Adrenal gland (tissue), 5 donors: ENCODE measurements around the gene ZGRF1.

Experiments used
- POLR2A ChIP-seq, 2 donors: fragments of 450-650 bp; IDR thresholded peaks; one replicate each; pipeline ENCODE4 v1.6.1; 2017; ENCODE audit warnings: antibody characterized with exemption in 2 of 2, mild to moderate bottlenecking in 2 of 2, moderate library complexity in 1 of 2
- TF ChIP-seq, protein P1 (sequence below), 6 experiments: fragments of 450-650 bp in 4 of 6; fragments of 200-600 bp in 2 of 6; sonication (generic) in 1 of 6; IDR thresholded peaks; 1 replicate in 5 of 6; 2 replicates in 1 of 6; pipeline versions ENCODE4 v1.5.1 to v1.8.0; 2016 to 2021; ENCODE audit warnings: antibody characterized with exemption in 6 of 6, mild to moderate bottlenecking in 2 of 6, moderate library complexity in 1 of 6
- donor health status: DM: no; HTN: no; CAD: no.

DNA sequence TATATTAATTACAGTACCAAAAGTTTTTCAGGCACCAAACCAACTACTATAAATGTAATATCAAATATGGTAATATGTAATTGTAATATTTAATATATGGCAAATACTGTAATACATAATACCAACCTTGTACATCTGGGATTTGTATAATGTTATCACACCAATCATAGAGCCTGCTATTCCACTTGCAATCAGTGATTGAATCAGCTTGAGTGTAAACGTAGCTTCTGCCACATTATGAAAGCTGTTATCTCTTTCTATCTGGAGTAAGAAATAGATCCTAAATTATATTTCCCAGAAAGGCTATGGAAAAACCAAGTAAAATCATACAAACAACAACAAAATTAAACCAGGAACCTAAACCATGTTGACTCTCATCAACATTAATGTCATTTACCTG, 96.0 kb downstream of the ZGRF1 start:
- TF ChIP-seq, protein P1, sequence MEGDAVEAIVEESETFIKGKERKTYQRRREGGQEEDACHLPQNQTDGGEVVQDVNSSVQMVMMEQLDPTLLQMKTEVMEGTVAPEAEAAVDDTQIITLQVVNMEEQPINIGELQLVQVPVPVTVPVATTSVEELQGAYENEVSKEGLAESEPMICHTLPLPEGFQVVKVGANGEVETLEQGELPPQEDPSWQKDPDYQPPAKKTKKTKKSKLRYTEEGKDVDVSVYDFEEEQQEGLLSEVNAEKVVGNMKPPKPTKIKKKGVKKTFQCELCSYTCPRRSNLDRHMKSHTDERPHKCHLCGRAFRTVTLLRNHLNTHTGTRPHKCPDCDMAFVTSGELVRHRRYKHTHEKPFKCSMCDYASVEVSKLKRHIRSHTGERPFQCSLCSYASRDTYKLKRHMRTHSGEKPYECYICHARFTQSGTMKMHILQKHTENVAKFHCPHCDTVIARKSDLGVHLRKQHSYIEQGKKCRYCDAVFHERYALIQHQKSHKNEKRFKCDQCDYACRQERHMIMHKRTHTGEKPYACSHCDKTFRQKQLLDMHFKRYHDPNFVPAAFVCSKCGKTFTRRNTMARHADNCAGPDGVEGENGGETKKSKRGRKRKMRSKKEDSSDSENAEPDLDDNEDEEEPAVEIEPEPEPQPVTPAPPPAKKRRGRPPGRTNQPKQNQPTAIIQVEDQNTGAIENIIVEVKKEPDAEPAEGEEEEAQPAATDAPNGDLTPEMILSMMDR (IDR thresholded peaks at IDR 0.05), result no peak
- no peak for TF ChIP-seq POLR2A (IDR thresholded peaks at IDR 0.05)
